HCT116 (cell line): ENCODE measurements around the gene KLF11. TPM values are rescaled to one million over a fixed set of nuclear protein-coding genes. Genes with fewer than 3 reads are reported as not detected.

Experiments used
- ATAC-seq: fragments of 200-7000 bp; cut with Tn5 transposase; 2 replicates; pipeline ENCODE4 v1.9.1; 2020; ENCODE audit warnings: mild to moderate bottlenecking, moderate library complexity
- BruUV-seq: library from RNA; stranded (reverse); fragments of 400-500 nt; replicated peaks from 2 replicates; lab custom pipeline; 2021; lab: Mats Ljungman, UMichigan
- CTCF ChIA-PET: fragments of 300-600 bp; sonication (Branson Sonifier 250); formaldehyde crosslinking; loops from one replicate; lab custom pipeline; 2021; ENCODE audit warnings: antibody characterized with exemption; lab: Charles Lee
- POLR2A ChIA-PET: fragments of 300-600, 350-600 bp; sonication (Branson Sonifier 250); formaldehyde crosslinking; loops from one replicate; lab custom pipeline; 2021; ENCODE audit warnings: antibody characterized with exemption; lab: Charles Lee
- RAD21 ChIA-PET, 2 experiments: fragments of 300-600 bp; sonication (Branson Sonifier 250); formaldehyde crosslinking; loops; one replicate each; lab custom pipeline; 2023; ENCODE audit warnings: low total read pairs in 2 of 2; ENCODE audit not compliant: uncharacterized antibody in 2 of 2, unreplicated experiment in 2 of 2, low non-redundant PET in 1 of 2; lab: Charles Lee
- DNase-seq: peaks from one replicate; pipeline ENCODE4 v3.0.0-alpha.2; 2010; ENCODE audit warnings: low read depth, low spot score
- H2AFZ ChIP-seq: fragments of 200-600 bp; shearing (Covaris generic), sonication (generic); 2 replicates; pipeline ENCODE4 v1.6.1; 2017; ENCODE audit warnings: low read depth, mixed run types, mixed read lengths, antibody characterized with exemption, low read length; ENCODE audit not compliant: poor library complexity, severe bottlenecking
- H3K27ac ChIP-seq: 2 replicates; pipeline ENCODE4 v1.5.1; 2012; ENCODE audit warnings: low read depth, low read length
- H3K27me3 ChIP-seq: fragments of 200-600 bp; sonication (generic); 2 replicates; pipeline ENCODE4 v1.6.1; 2016; ENCODE audit warnings: mixed run types, low read length, mixed read lengths; ENCODE audit not compliant: insufficient read depth
- H3K36me3 ChIP-seq, 2 experiments: fragments of 200-500 bp in 1 of 2; fragments of 200-600 bp in 1 of 2; sonication (Bioruptor generic) in 1 of 2; sonication (generic) in 1 of 2; 2 replicates each; pipeline versions ENCODE4 v1.5.1 to v1.6.1; 2014 to 2016; ENCODE audit warnings: low read length in 2 of 2, inconsistent platforms in 1 of 2, mixed read lengths in 1 of 2, mixed run types in 1 of 2; ENCODE audit not compliant: insufficient read depth in 2 of 2, control insufficient read depth in 1 of 2
- H3K4me1 ChIP-seq, 2 experiments: fragments of 200-600 bp in 1 of 2; sonication (generic) in 1 of 2; 2 replicates each; pipeline versions ENCODE4 v1.5.1 to v1.6.1; 2012 to 2017; ENCODE audit warnings: low read length in 2 of 2, inconsistent platforms in 1 of 2, mild to moderate bottlenecking in 1 of 2, mixed read lengths in 1 of 2, mixed run types in 1 of 2, moderate library complexity in 1 of 2; ENCODE audit not compliant: insufficient read depth in 2 of 2, control insufficient read depth in 1 of 2
- H3K4me2 ChIP-seq: fragments of 200-600 bp; sonication (generic); 2 replicates; pipeline ENCODE4 v1.6.1; 2017; ENCODE audit warnings: mixed run types, low read length, mixed read lengths
- H3K4me3 ChIP-seq, 2 experiments: fragments of 200-600 bp in 1 of 2; sonication (generic) in 1 of 2; replicated peaks in 1 of 2; 2 replicates each; pipeline ENCODE4 v1.5.1; 2011 to 2016; ENCODE audit warnings: low read length in 2 of 2, control low read depth in 1 of 2, low read depth in 1 of 2, mild to moderate bottlenecking in 1 of 2, mixed read lengths in 1 of 2, mixed run types in 1 of 2
- H3K79me2 ChIP-seq: fragments of 200-600 bp; sonication (generic); 2 replicates; pipeline ENCODE4 v1.6.1; 2017; ENCODE audit warnings: mild to moderate bottlenecking, mixed run types, low read length, moderate library complexity, mixed read lengths; ENCODE audit not compliant: insufficient read depth
- H3K9ac ChIP-seq: fragments of 200-600 bp; sonication (generic); 2 replicates; pipeline ENCODE4 v1.6.1; 2016; ENCODE audit warnings: low read length, mixed read lengths
- H3K9me2 ChIP-seq: fragments of 200-600 bp; sonication (generic), shearing (Covaris generic); 2 replicates; pipeline ENCODE4 v1.6.1; 2017; ENCODE audit warnings: mixed run types, mild to moderate bottlenecking, moderate library complexity; ENCODE audit not compliant: insufficient read depth
- H3K9me3 ChIP-seq, 2 experiments: fragments of 200-500 bp in 1 of 2; fragments of 200-600 bp in 1 of 2; sonication (Bioruptor generic) in 1 of 2; sonication (generic) in 1 of 2; 2 replicates each; pipeline ENCODE4 v1.6.1; 2014 to 2017; ENCODE audit warnings: low read length in 2 of 2, mixed read lengths in 2 of 2, inconsistent platforms in 1 of 2, low read depth in 1 of 2, mild to moderate bottlenecking in 1 of 2, mixed run types in 1 of 2, moderate library complexity in 1 of 2; ENCODE audit not compliant: control insufficient read depth in 1 of 2, insufficient read depth in 1 of 2
- H4K20me1 ChIP-seq: fragments of 200-600 bp; sonication (generic), shearing (Covaris generic); 2 replicates; pipeline ENCODE4 v1.6.1; 2017; ENCODE audit warnings: mixed run types, mild to moderate bottlenecking, moderate library complexity; ENCODE audit not compliant: insufficient read depth
- CBX3 ChIP-seq: IDR thresholded peaks from 2 replicates; pipeline ENCODE4 v1.6.1; 2012; ENCODE audit warnings: low read depth
- CEBPB ChIP-seq: IDR thresholded peaks from 2 replicates; pipeline ENCODE4 v1.6.1; 2012; ENCODE audit warnings: low read depth
- EGR1 ChIP-seq: IDR thresholded peaks from 2 replicates; pipeline ENCODE4 v1.6.1; 2012; ENCODE audit warnings: low read depth
- ELF1 ChIP-seq: IDR thresholded peaks from 2 replicates; pipeline ENCODE4 v1.6.1; 2012; ENCODE audit warnings: low read depth, borderline replicate concordance
- EZH2 ChIP-seq: fragments of 200-600 bp; sonication (generic); IDR thresholded peaks from 2 replicates; pipeline ENCODE4 v1.6.1; 2017; ENCODE audit warnings: antibody characterized with exemption, mixed run types
- FOSL1 ChIP-seq: IDR thresholded peaks from 2 replicates; pipeline ENCODE4 v1.6.1; 2012; ENCODE audit warnings: low read depth
- JUND ChIP-seq: IDR thresholded peaks from 2 replicates; pipeline ENCODE4 v1.6.1; 2012
- POLR2A ChIP-seq: IDR thresholded peaks from 2 replicates; pipeline ENCODE4 v1.7.0; 2011; ENCODE audit warnings: borderline replicate concordance; ENCODE audit not compliant: insufficient read depth, insufficient read length; ENCODE audit errors: extremely low read depth
- RAD21 ChIP-seq: IDR thresholded peaks from 2 replicates; pipeline ENCODE4 v1.6.1; 2012; ENCODE audit warnings: low read depth, mild to moderate bottlenecking
- SIN3A ChIP-seq: IDR thresholded peaks from 2 replicates; pipeline ENCODE4 v1.6.1; 2012; ENCODE audit warnings: low read depth
- SP1 ChIP-seq: IDR thresholded peaks from 2 replicates; pipeline ENCODE4 v1.6.1; 2012; ENCODE audit warnings: low read depth
- SRF ChIP-seq: IDR thresholded peaks from 2 replicates; pipeline ENCODE4 v1.6.1; 2012; ENCODE audit warnings: low read depth
- TCF7L2 ChIP-seq: IDR thresholded peaks from 2 replicates; pipeline ENCODE4 v1.7.0; 2011; ENCODE audit warnings: borderline replicate concordance, inconsistent platforms; ENCODE audit not compliant: insufficient read depth, insufficient read length; ENCODE audit errors: extremely low read depth
- YY1 ChIP-seq: IDR thresholded peaks from 2 replicates; pipeline ENCODE4 v1.6.1; 2011; ENCODE audit warnings: low read length, low read depth, moderate library complexity, mild to moderate bottlenecking; ENCODE audit not compliant: insufficient replicate concordance; ENCODE audit errors: extremely low read depth
- ZBTB33 ChIP-seq: IDR thresholded peaks from 2 replicates; pipeline ENCODE4 v1.6.1; 2011; ENCODE audit warnings: mild to moderate bottlenecking, low read length, moderate library complexity; ENCODE audit not compliant: insufficient replicate concordance; ENCODE audit errors: extremely low read depth
- ZFX ChIP-seq: fragments of 450-650 bp; IDR thresholded peaks from 2 replicates; pipeline ENCODE4 v1.6.1; 2017
- ZNF274 ChIP-seq: fragments of 200-500 bp; sonication (Bioruptor generic); IDR thresholded peaks from 2 replicates; pipeline ENCODE4 v1.6.1; 2014; ENCODE audit warnings: mild to moderate bottlenecking, low read depth, low read length, inconsistent platforms
- intact Hi-C: fragments of 100-400 bp; cut with micrococcal nuclease; formaldehyde crosslinking; loops from 2 replicates; pipeline ENCODE4 v1.10.0; 2022
- total RNA-seq: library from RNA; stranded (reverse); gene quantifications from one replicate; pipeline ENCODE4 v1.2.1, GENCODE V29; 2021; ENCODE audit not compliant: unreplicated experiment
- TF ChIP-seq, protein P1 (sequence below): IDR thresholded peaks from 2 replicates; pipeline ENCODE4 v1.6.1; 2012
- TF ChIP-seq, protein P2 (sequence below): IDR thresholded peaks from 2 replicates; pipeline ENCODE4 v1.6.1; 2012; ENCODE audit warnings: low read depth

KLF11 gene
- total RNA-seq, 1 experiment from 2014 or later: 9.0 TPM

DNA sequence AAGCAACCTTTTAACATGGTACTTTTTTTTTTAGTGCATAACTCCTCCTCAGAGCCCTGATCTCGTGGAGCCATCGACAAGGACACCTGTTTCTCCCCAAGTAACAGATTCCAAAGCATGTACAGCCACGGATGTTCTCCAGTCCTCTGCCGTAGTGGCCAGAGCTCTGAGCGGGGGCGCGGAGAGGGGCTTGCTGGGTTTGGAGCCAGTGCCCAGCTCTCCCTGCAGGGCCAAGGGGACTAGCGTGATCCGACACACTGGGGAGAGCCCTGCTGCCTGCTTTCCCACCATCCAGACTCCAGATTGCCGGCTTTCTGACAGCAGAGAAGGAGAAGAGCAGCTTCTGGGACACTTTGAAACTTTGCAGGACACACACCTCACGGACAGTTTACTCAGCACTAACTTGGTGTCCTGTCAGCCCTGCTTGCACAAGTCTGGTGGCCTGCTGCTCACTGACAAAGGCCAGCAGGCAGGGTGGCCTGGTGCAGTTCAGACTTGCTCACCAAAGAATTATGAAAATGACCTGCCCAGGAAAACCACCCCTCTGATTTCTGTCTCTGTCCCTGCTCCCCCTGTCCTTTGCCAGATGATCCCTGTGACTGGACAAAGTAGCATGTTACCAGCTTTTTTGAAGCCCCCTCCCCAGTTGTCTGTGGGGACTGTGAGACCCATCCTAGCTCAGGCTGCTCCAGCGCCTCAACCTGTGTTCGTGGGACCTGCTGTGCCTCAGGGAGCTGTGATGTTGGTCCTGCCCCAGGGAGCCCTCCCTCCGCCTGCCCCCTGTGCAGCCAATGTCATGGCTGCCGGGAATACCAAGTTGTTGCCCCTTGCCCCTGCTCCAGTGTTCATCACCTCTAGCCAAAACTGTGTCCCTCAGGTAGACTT is 4.5 kb downstream of the KLF11 start:
- no peak overlapping the region for H3K4me2 ChIP-seq
- no peaks in the 10 kb centered on the region for H3K9me2 ChIP-seq
- H3K27me3 ChIP-seq: no peaks in the 10 kb centered on the region
- H3K79me2 ChIP-seq: no peaks in the 10 kb centered on the region
- no peaks in the 10 kb centered on the region for H4K20me1 ChIP-seq
- no peak overlapping the region for H2AFZ ChIP-seq
- H3K36me3 ChIP-seq: peaks cover 3 to 4% of the 10 kb centered on the region in 2 experiments; a peak in 3 of 4 replicates
- ATAC-seq (no peak), DNase-seq (no peak)
- BruUV-seq: no TSS peak
- RAD21 ChIA-PET: interaction anchor here in 1 of 2 experiments (0.7 to 1.3 kb wide), 2 partner anchors 248 to 387 kb away, joined by 5 to 6 read pairs; no protein-coding TSS in a partner anchor
- H3K27ac ChIP-seq: no peak overlapping the region
- POLR2A ChIA-PET: no interaction called here
- H3K9me3 ChIP-seq: no peaks in the 10 kb centered on the region; a peak in 1 of 4 replicates
- no peak overlapping the region for H3K9ac ChIP-seq
- CTCF ChIA-PET: interaction anchor here (0.7 to 6.0 kb wide), 14 partner anchors 8 to 428 kb away, joined by 3 to 36 read pairs (median 5); partner anchors contain the start of gene TAF1B
- no peak for TF ChIP-seq ZBTB33
- TF ChIP-seq ZNF274: no peak
- no peak for TF ChIP-seq ZFX
- TF ChIP-seq, protein P1, sequence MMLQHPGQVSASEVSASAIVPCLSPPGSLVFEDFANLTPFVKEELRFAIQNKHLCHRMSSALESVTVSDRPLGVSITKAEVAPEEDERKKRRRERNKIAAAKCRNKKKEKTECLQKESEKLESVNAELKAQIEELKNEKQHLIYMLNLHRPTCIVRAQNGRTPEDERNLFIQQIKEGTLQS: no peak
- no peak for TF ChIP-seq FOSL1
- TF ChIP-seq EZH2: no peak
- TF ChIP-seq, protein P2, sequence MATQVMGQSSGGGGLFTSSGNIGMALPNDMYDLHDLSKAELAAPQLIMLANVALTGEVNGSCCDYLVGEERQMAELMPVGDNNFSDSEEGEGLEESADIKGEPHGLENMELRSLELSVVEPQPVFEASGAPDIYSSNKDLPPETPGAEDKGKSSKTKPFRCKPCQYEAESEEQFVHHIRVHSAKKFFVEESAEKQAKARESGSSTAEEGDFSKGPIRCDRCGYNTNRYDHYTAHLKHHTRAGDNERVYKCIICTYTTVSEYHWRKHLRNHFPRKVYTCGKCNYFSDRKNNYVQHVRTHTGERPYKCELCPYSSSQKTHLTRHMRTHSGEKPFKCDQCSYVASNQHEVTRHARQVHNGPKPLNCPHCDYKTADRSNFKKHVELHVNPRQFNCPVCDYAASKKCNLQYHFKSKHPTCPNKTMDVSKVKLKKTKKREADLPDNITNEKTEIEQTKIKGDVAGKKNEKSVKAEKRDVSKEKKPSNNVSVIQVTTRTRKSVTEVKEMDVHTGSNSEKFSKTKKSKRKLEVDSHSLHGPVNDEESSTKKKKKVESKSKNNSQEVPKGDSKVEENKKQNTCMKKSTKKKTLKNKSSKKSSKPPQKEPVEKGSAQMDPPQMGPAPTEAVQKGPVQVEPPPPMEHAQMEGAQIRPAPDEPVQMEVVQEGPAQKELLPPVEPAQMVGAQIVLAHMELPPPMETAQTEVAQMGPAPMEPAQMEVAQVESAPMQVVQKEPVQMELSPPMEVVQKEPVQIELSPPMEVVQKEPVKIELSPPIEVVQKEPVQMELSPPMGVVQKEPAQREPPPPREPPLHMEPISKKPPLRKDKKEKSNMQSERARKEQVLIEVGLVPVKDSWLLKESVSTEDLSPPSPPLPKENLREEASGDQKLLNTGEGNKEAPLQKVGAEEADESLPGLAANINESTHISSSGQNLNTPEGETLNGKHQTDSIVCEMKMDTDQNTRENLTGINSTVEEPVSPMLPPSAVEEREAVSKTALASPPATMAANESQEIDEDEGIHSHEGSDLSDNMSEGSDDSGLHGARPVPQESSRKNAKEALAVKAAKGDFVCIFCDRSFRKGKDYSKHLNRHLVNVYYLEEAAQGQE: no peak
- TF ChIP-seq YY1: no peak
- TF ChIP-seq POLR2A: no peak
- TF ChIP-seq CEBPB: no peak
- no peak for TF ChIP-seq TCF7L2
- TF ChIP-seq ELF1: no peak
- no peak for TF ChIP-seq CBX3
- no peak for TF ChIP-seq SP1
- no peak for TF ChIP-seq EGR1
- TF ChIP-seq JUND: no peak
- no peak for TF ChIP-seq SRF
- TF ChIP-seq RAD21: no peak
- TF ChIP-seq SIN3A: no peak
- TF ChIP-seq, all 23 proteins: peak for 0
- intact Hi-C loops: loop anchor here (1.0 to 10.0 kb wide), 3 partner anchors 234 to 493 kb away; partner anchors contain the start of gene ADAM17
- peaks cover 3 to 12% of the 10 kb centered on the region in 2 experiments; a peak in 1 of 4 replicates for H3K4me1 ChIP-seq
- H3K4me3 ChIP-seq: no peak overlapping the region
